GM12878 (cell line): ENCODE data around the gene ITGB8. TPM values are rescaled to one million over a fixed set of nuclear protein-coding genes. Genes with fewer than 3 reads are reported as not detected.

ENCODE experiments used
- ATAC-seq: fragments of 200-7000 bp; cut with Tn5 transposase; 3 replicates; pipeline ENCODE4 v1.9.1; 2020; ENCODE audit warnings: mild to moderate bottlenecking, moderate library complexity
- BruUV-seq: library from RNA; stranded (reverse); fragments of 400-500 nt; replicated peaks from 2 replicates; lab custom pipeline; 2021; lab: Mats Ljungman, UMichigan
- CTCF ChIA-PET: fragments of 300-600 bp; sonication (Branson Sonifier 250); formaldehyde crosslinking; extraction: SDS; loops from one replicate; lab custom pipeline; 2021; ENCODE audit warnings: inconsistent platforms; lab: Yijun Ruan, JAX
- POLR2A ChIA-PET: fragments of 350-600 bp; formaldehyde crosslinking; extraction: SDS; loops from one replicate; lab custom pipeline; 2021; ENCODE audit warnings: inconsistent platforms; lab: Charles Lee
- RAD21 ChIA-PET: fragments of 300-600 bp; sonication (Branson Sonifier 250); formaldehyde crosslinking; loops from one replicate; lab custom pipeline; 2023; ENCODE audit warnings: antibody characterized with exemption; ENCODE audit not compliant: unreplicated experiment; lab: Charles Lee
- SMC1A ChIA-PET: fragments of 300-600 bp; sonication (Branson Sonifier 250); formaldehyde crosslinking; loops from one replicate; lab custom pipeline; 2023; ENCODE audit not compliant: unreplicated experiment, uncharacterized antibody; lab: Charles Lee
- DNase-seq: peaks from one replicate; pipeline ENCODE4 v3.0.0-alpha.2; 2011; ENCODE audit warnings: low read depth, low spot score
- FAIRE-seq: peaks from 3 replicates; lab custom pipeline; 2011; peaks lifted over from hg19 to GRCh38; lab: Jason Lieb, UNC
- H2AFZ ChIP-seq: 2 replicates; pipeline ENCODE4 v1.6.0; 2011; ENCODE audit warnings: low read depth, low read length, control low read depth; ENCODE audit not compliant: control insufficient read depth
- H3K27ac ChIP-seq: 2 replicates; pipeline ENCODE4 v1.5.1; 2011; ENCODE audit warnings: control low read depth; ENCODE audit not compliant: control insufficient read depth, insufficient read depth
- H3K27me3 ChIP-seq, 2 experiments: replicated peaks in 1 of 2; 2 replicates each; pipeline versions ENCODE4 v1.6.0 to v1.6.1; 2011; ENCODE audit warnings: low read length in 1 of 2; ENCODE audit not compliant: control insufficient read depth in 2 of 2, insufficient read depth in 2 of 2
- H3K36me3 ChIP-seq, 2 experiments: 2 replicates each; pipeline ENCODE4 v1.5.1; 2011; ENCODE audit warnings: low read length in 1 of 2; ENCODE audit not compliant: control insufficient read depth in 2 of 2, insufficient read depth in 2 of 2
- H3K4me1 ChIP-seq: 2 replicates; pipeline ENCODE4 v1.6.1; 2011; ENCODE audit warnings: mild to moderate bottlenecking, low read length, moderate library complexity, mixed read lengths; ENCODE audit not compliant: control insufficient read depth, insufficient read depth
- H3K4me2 ChIP-seq: 2 replicates; pipeline ENCODE4 v1.6.0; 2011; ENCODE audit warnings: control low read depth; ENCODE audit not compliant: control insufficient read depth, insufficient read depth
- H3K4me3 ChIP-seq: fragments of 200-600 bp; sonication (generic); 2 replicates; pipeline ENCODE4 v1.5.1; 2016
- H3K79me2 ChIP-seq: 2 replicates; pipeline ENCODE4 v1.6.0; 2011; ENCODE audit warnings: low read length; ENCODE audit not compliant: control insufficient read depth, insufficient read depth
- H3K9ac ChIP-seq: 2 replicates; pipeline ENCODE4 v1.8.0; 2011; ENCODE audit warnings: low read length, control low read depth, mixed read lengths; ENCODE audit not compliant: control insufficient read depth, insufficient read depth
- H3K9me3 ChIP-seq: replicated peaks from 3 replicates; pipeline ENCODE4 v1.5.1; 2011; ENCODE audit warnings: mild to moderate bottlenecking, low read length; ENCODE audit not compliant: control insufficient read depth, insufficient read depth
- H4K20me1 ChIP-seq: 2 replicates; pipeline ENCODE4 v1.6.0; 2011; ENCODE audit not compliant: control insufficient read depth, insufficient read depth
- CBX5 ChIP-seq: sonication (generic); IDR thresholded peaks from 2 replicates; pipeline ENCODE4 v1.6.1; 2016; ENCODE audit warnings: low read depth, moderate library complexity, mild to moderate bottlenecking, inconsistent platforms
- CREB1 ChIP-seq: IDR thresholded peaks from 2 replicates; pipeline ENCODE4 v1.6.1; 2012; ENCODE audit warnings: low read depth, mild to moderate bottlenecking, inconsistent platforms
- ESRRA ChIP-seq: IDR thresholded peaks from 2 replicates; pipeline ENCODE4 v1.6.1; 2012; ENCODE audit warnings: mild to moderate bottlenecking, low read length, improper control_type of control experiment
- GATAD2B ChIP-seq: fragments of 450-650 bp; conservative IDR thresholded peaks from 2 replicates; pipeline ENCODE4 v1.6.1; 2017; ENCODE audit warnings: low read depth, mild to moderate bottlenecking, moderate library complexity
- ZBTB33 ChIP-seq: fragments of 450-650 bp; IDR thresholded peaks from 2 replicates; pipeline ENCODE4 v1.6.1; 2017; ENCODE audit warnings: mild to moderate bottlenecking
- ZNF384 ChIP-seq: IDR thresholded peaks from 2 replicates; pipeline ENCODE4 v1.6.1; 2012; ENCODE audit warnings: low read depth, mild to moderate bottlenecking, low read length, improper control_type of control experiment, borderline replicate concordance
- WGBS: methylation state at CpG from one replicate; pipeline ENCODE4 v1.1.6; 2016; ENCODE audit warnings: low lambda C conversion rate; ENCODE audit not compliant: insufficient replicate concordance, insufficient coverage; ENCODE audit errors: missing lambda C conversion rate; 5-methylcytosine and 5-hydroxymethylcytosine counted together
- in situ Hi-C: fragments of 300-500 bp; cut with MboI; formaldehyde crosslinking; loops from 9 replicates; pipeline ENCODE4 v1.14.3; 2018; ENCODE audit warnings: mixed read lengths
- intact Hi-C: fragments of 100-400 bp; cut with micrococcal nuclease; formaldehyde crosslinking; loops from one replicate; pipeline ENCODE4 v1.14.2; 2022; ENCODE audit not compliant: unreplicated experiment
- polyA plus RNA-seq, 11 experiments: library from polyadenylated mRNA; depleted of rRNA in 4 of 11; unstranded in 6 of 11; stranded (reverse) in 5 of 11; fragments of >200 nt; fragmentation: Nextera tagmentation in 4 of 11; fragmentation: Illumina TruSeq in 1 of 11; extraction: Ambion mirVana in 4 of 11; extraction: Trizol in 1 of 11; gene quantifications; 1 replicate in 1 of 11; 2 replicates in 10 of 11; pipeline versions ENCODE4 v1.2.1 to v1.2.3, GENCODE V29; 2011 to 2016; ENCODE audit warnings: inconsistent platforms in 2 of 11, missing spikeins in 2 of 11, low read depth in 1 of 11
- total RNA-seq, 4 experiments: library from RNA; depleted of rRNA in 3 of 4; stranded (reverse); fragments of >200 nt in 3 of 4; fragmentation: Illumina TruSeq in 1 of 4; extraction: Trizol in 1 of 4; gene quantifications; 2 replicates each; pipeline versions ENCODE4 v1.2.1 to v1.2.3, GENCODE V29; 2013 to 2021

The ITGB8 gene
- total and polyA plus RNA-seq, 10 of the 15 experiments (the other 5 are each of a cell fraction or from before 2014, with no cell fraction given), result 0.37 to 26.2 (median 1.5) TPM

GRCh38 chr7:20338285-20338684 is 7.6 kb downstream of the ITGB8 start:
- Histone ChIP-seq H4K20me1 (no peaks in the 10 kb centered on the region), H3K4me1 (no peaks in the 10 kb centered on the region), H3K9me3 (no peaks in the 10 kb centered on the region)
- DNase-seq, result no peak
- no TSS peak for BruUV-seq
- 75% methylated on average over 6 of the region's 6 CpGs for WGBS
- CTCF ChIA-PET, result interaction anchor here (1.0 kb wide), 1 partner anchor 10 kb away, joined by 4 read pairs; no protein-coding TSS in a partner anchor
- RAD21 ChIA-PET, result interaction anchor here (1.6 kb wide), 1 partner anchor 51 kb away, joined by 4 read pairs; no protein-coding TSS in a partner anchor
- TF ChIP-seq GATAD2B (no peak), CBX5 (no peak), ESRRA (no peak), CREB1 (no peak), ZBTB33 (peak; percentile 91), ZNF384 (no peak)
- TF ChIP-seq, all 136 proteins: peak for 1
- no peak for ATAC-seq
- no peak overlapping the region for H3K27ac ChIP-seq
- ChIA-PET SMC1A (interaction anchor here (0.6 to 4.3 kb wide), 6 partner anchors 10 to 161 kb away, joined by 3 to 20 read pairs (median 8); no protein-coding TSS in a partner anchor), POLR2A (no interaction called here)
- in situ Hi-C loops (no loop called here), intact Hi-C loops (no loop called here)
- H3K36me3 ChIP-seq, result no peaks in the 10 kb centered on the region
- peaks cover 4% of the 10 kb centered on the region; the same call in 1 of the 2 replicates for H3K79me2 ChIP-seq
- H2AFZ ChIP-seq, result no peak overlapping the region
- H3K9ac ChIP-seq, result no peak overlapping the region
- no peak overlapping the region for H3K4me2 ChIP-seq
- no peak for FAIRE-seq
- H3K27me3 ChIP-seq, result no peaks in the 10 kb centered on the region; a peak in 1 of 4 replicates
- H3K4me3 ChIP-seq, result no peak overlapping the region
